NCI-H748 (cell line): Measurements from ENCODE around the gene OR2T10.
A peak's percentile ranks its signal among the peaks of the same experiment; 100 is the strongest.
"Not testable (repeated sequence)": the region's sequence is repeated elsewhere in the genome, so short reads cannot be mapped to it uniquely, and the experiment has no call there.

Experiments
- DNase-seq: peaks from one replicate; lab custom pipeline; 2025; ENCODE audit not compliant: unreplicated experiment; lab: John Stamatoyannopoulos, UW

Gene OR2T10, protein sequence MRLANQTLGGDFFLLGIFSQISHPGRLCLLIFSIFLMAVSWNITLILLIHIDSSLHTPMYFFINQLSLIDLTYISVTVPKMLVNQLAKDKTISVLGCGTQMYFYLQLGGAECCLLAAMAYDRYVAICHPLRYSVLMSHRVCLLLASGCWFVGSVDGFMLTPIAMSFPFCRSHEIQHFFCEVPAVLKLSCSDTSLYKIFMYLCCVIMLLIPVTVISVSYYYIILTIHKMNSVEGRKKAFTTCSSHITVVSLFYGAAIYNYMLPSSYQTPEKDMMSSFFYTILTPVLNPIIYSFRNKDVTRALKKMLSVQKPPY

GRCh38 chr1:248597589-248597988 lies at the start of gene OR2T10:
TSS of gene OR2T10 (minus strand) at chr1:248597700. CDS start at chr1:248593768, 3,932 bp downstream.
- no peak for DNase-seq

DNA sequence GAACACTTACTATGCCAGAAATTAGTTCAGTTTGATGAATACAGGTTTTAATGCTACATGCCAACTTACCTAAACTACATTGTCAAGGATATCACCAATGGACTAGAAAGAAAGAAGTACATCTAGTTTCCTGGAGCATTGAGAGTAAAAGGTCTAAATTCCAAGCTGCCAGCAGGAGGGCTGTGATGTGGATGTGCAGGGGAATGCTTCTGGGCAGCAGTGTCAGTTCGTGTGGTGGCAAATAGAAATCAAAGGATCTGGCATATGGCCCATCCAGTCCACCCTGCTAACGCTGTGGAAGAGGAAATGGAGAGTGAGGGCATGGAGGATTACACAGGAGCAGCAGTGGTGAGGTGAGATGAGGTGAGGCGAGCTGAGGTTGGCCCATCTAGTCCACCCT lies 47.7 kb upstream of the OR2T10 start, which contains the start of gene OR2T35:
OR2T35 (minus strand) TSS at position 101 of the 400 bp plus-strand sequence. CDS start 6,020 bp downstream, outside the sequence.
- DNase-seq = not testable (repeated sequence)

DNA sequence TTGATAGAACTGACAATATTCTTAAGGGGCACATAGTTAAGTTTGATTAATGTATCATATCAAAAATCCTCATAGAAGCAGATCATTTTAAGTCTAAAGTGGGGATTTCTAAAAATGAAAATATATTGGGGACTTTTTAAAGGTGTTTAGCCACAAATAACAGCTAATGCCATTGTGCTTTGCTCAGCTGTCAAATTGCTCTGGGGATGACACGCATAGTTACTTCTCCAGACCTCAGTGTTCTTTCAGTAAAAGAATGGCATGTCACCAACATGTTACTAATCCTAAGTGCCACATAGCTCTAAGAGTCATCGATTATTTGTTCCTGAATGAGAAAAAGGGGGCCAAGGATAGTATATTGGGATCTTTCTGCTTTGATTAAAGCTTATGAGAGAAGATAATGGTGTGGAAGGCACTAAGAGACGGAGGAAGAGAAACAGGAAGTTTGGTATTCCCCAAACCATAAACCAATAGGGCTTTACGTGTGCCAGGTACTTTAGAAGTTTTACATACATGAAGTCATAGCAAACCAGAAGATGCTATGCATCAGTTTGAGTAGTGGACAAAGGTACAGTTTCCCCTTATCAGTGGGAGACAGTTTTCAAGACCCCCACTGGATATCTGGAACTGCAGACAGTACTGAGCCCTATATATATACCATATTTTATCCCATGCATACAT lies 45.6 kb upstream of the OR2T10 start:
- DNase-seq = not testable (repeated sequence)

- DNase-seq = not testable (repeated sequence)
Measured at GRCh38 chr1:248641583-248641982, 44.1 kb upstream of the OR2T10 start.

- not testable (repeated sequence) for DNase-seq
Measured at GRCh38 chr1:248640906-248641305, 43.4 kb upstream of the OR2T10 start.

DNA sequence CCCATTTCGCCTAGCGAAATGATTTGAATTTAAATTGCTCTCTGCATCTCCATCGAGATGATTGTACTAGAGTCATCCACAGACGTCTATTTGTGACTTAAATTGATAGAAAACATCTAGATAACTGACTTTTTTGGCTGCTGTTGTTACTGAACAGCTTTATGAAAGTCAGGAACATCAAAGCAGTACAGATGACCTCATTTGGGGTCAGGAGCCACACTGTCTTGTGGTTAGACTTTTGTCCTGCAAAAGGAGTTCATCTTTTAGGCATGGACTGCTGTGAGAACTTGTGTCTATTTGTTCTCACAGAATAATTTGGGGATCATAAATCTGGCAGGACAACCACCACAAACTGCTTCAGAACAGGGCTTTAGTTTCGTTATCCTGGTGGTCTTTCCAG lies 42.2 kb upstream of the OR2T10 start:
- DNase-seq = not testable (repeated sequence)

DNA sequence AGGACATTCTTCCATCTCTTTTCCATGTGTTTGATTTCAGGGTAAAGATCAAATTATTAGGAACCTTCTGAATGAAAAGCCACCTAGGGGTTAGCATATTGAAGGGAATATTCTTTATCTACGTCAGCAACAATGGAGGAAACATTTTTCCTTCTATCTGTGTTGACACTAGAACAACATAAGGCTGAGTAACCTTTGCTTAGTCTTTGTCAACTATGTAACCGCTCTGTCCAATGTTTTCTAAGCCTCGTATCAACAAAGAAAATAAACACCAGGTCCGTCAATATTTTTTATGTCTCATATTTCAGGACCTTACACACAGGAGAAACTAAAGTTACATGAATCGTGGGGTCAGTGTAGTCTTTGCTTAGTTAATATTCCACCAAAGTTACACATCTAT lies 39.1 kb upstream of the OR2T10 start:
- DNase-seq = not testable (repeated sequence)

GRCh38 chr1:248634991-248635390 lies 37.5 kb upstream of the OR2T10 start, which contains the start of gene OR2T11:
TSS of gene OR2T11 (minus strand) at chr1:248635091. CDS start at chr1:248627128, 7,963 bp downstream.
- not testable (repeated sequence) for DNase-seq

DNA sequence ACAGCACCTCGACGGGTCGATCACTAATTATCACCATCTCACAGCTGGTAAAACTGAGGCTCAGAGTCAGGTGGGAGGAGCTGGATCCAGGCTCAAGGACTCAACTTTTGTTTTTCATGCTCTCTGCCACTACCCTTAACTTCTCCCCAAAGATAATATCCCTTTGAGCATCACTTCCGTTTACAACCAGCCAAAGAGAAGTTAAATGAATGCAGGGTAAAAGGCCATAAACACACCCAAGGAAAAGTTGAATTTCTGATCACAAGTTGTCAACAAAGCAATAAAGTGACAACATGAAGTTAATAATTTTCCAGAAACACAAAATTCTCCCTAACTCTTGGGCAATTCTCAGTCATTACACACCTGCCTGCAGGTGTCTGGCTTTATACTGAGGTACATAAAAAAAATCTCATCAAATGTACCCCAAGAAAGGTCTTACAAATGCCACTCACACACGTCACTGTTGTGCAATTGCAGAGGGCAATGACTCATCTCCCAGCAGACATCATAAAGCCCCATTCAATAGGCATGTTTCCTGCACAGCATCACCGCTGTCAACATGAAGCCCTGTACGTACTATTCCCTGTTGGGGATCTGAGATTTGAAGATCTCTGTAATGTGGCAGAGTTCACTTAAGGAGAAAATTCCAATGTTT lies 34.0 kb upstream of the OR2T10 start:
- DNase-seq = no peak

GRCh38 chr1:248630551-248630950 lies 33.1 kb upstream of the OR2T10 start:
- no peak for DNase-seq

GRCh38 chr1:248627971-248628844 lies 30.7 kb upstream of the OR2T10 start:
- DNase-seq = no peak

- no peak for DNase-seq
Measured at GRCh38 chr1:248625971-248626370, 28.5 kb upstream of the OR2T10 start.

DNA sequence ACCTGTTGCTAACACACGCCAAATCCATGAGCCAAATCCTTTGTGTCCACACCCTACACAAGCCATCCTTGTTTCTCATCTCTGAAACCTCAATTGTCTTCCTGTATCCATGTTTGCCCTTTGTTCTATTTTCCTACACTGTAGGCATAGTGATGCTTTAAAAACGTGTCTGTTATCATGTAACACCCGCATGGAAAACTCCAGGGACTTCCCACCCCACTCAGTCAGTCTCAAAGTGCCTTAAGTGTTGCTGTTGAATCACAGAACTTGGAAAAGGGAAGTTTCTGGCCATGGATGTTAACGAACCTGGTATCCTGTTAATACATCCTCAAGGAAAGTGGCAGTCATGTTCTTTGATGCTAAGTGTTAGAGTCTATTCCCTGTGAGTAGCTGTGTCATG lies 27.7 kb upstream of the OR2T10 start:
- no peak for DNase-seq

GRCh38 chr1:248622570-248623001 lies 25.1 kb upstream of the OR2T10 start:
- DNase-seq = peak; percentile 49

DNA sequence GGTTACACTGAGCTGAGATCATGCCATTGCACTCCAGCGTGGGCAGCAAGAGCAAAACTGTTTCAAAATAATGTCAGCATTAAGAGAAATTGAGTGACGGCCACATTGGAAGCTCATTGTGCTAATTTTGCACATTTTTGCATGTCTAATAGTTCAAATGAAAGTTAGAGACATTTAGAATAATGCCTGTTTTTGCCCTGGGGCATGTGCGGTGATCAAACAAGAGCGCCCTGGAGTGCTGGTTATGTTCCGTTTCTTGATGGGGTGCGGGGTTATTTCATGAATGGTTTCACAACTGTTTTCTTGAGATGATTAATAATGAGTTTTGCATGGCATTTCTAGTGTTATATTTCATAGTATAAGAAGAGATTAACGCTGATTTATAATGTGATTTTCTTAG lies 24.3 kb upstream of the OR2T10 start:
- no peak for DNase-seq

DNA sequence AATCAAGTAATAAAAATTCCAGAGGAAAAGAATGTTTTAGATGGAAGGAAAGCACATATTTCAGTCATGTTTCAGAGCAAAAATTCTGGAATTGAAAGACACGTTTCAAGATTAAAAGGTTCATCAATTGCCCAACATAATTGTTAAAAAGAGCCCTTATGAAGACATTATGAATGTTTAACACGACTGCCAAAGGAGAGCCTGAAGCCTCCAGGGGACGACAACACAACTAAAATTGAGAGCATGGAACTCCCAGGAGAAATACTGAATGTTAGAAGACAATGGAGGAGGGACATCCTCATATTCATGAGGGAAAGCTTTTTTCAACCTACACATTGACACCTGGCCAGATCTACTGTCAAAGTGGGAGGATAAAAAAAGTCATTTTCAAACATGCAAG lies 21.4 kb upstream of the OR2T10 start:
- no peak for DNase-seq

GRCh38 chr1:248618119-248618518 lies 20.6 kb upstream of the OR2T10 start:
- no peak for DNase-seq

DNA sequence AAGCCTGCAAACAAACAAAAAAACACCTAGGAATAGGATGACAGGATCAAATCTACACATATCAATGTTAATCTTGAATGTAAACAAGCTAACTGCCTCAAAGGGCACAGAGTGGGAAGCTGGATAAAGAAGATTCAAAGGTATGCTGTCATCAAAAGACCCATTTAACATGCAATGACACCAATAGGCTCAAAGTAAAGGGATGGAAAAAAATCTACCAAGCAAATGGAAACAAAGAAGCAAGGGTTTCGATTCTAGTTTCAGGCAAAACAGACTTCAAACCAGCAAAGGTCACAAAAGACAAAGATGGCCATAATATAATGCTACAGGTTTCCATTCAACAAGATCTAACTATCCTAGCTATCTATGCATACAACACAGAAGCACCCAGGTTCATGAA lies 16.2 kb upstream of the OR2T10 start:
- no peak for DNase-seq

- no peak for DNase-seq
Measured at GRCh38 chr1:248611883-248612414, 14.4 kb upstream of the OR2T10 start.

DNA sequence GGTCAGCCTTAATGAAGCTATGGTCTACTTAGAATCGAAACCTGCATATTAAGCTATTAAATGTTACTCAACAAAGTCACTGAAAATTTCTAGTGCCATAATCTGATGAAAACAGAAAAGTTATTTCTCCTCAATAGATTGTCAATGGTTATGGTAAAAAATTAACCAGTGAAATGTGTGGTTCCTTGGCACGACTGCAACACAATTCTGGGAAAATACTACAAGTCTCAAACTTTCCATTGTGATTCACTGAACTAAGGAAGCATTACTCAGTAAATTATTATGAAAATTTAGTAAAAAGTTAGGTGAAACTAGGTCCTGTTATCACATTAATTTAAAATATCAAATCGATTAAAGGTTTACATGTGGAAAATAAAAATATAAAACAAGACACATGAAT lies 12.8 kb upstream of the OR2T10 start:
- no peak for DNase-seq
